Measurements from ENCODE around the gene FAM193B.
"Not testable (repeated sequence)": the region's sequence is repeated elsewhere in the genome, so short reads cannot be mapped to it uniquely, and the experiment has no call there.

Gene FAM193B

GRCh38 chr5:177576169-177576568 lies 21.8 kb upstream of the FAM193B start:
- DNase-seq (ENCODE audit: low spot score): no peak

GRCh38 chr5:177575488-177575887 lies 21.1 kb upstream of the FAM193B start:
- DNase-seq (ENCODE audit: low spot score): no peak

- no peak for DNase-seq (ENCODE audit: low spot score)
Measured at GRCh38 chr5:177569894-177570293, 15.5 kb upstream of the FAM193B start.

- no peak for DNase-seq (ENCODE audit: low spot score)
Measured at GRCh38 chr5:177568326-177568725, 14.0 kb upstream of the FAM193B start.

GRCh38 chr5:177565046-177565445 lies 10.7 kb upstream of the FAM193B start:
- DNase-seq (ENCODE audit: low spot score): no peak

- not testable (repeated sequence) for DNase-seq (ENCODE audit: low spot score)
Measured at GRCh38 chr5:177559446-177559941, 5.1 kb upstream of the FAM193B start.

GRCh38 chr5:177557796-177558195 lies 3.4 kb upstream of the FAM193B start:
- no peak for DNase-seq (ENCODE audit: low spot score)

GRCh38 chr5:177557041-177557647 lies 2.8 kb upstream of the FAM193B start:
- peak; percentile 31 for DNase-seq (ENCODE audit: low spot score)

GRCh38 chr5:177555665-177556064 lies 1.3 kb upstream of the FAM193B start:
- no peak for DNase-seq (ENCODE audit: low spot score)

GRCh38 chr5:177555228-177555627 lies 865 bp upstream of the FAM193B start:
- no peak for DNase-seq (ENCODE audit: low spot score)

- peak; percentile 13 for DNase-seq (ENCODE audit: low spot score)
Measured at GRCh38 chr5:177553671-177554429, 513 bp downstream of the FAM193B start.

- no peak for DNase-seq (ENCODE audit: low spot score)
Measured at GRCh38 chr5:177552839-177553455, 1.4 kb downstream of the FAM193B start.

- DNase-seq (ENCODE audit: low spot score): no peak
Measured at GRCh38 chr5:177550122-177550521, 4.2 kb downstream of the FAM193B start.

GRCh38 chr5:177548495-177548894 lies 5.9 kb downstream of the FAM193B start:
- no peak for DNase-seq (ENCODE audit: low spot score)

GRCh38 chr5:177547736-177548135 lies 6.6 kb downstream of the FAM193B start:
- DNase-seq (ENCODE audit: low spot score): no peak

GRCh38 chr5:177546258-177546741 lies 8.1 kb downstream of the FAM193B start:
- no peak for DNase-seq (ENCODE audit: low spot score)

- DNase-seq (ENCODE audit: low spot score): no peak
Measured at GRCh38 chr5:177545487-177546257, 8.7 kb downstream of the FAM193B start.

- DNase-seq (ENCODE audit: low spot score): no peak
Measured at GRCh38 chr5:177542816-177543465, 11.4 kb downstream of the FAM193B start.

- no peak for DNase-seq (ENCODE audit: low spot score)
Measured at GRCh38 chr5:177540438-177540837, 13.9 kb downstream of the FAM193B start.

- DNase-seq (ENCODE audit: low spot score): no peak
Measured at GRCh38 chr5:177539411-177539810, 15.0 kb downstream of the FAM193B start.

GRCh38 chr5:177538876-177539275 lies 15.5 kb downstream of the FAM193B start:
- no peak for DNase-seq (ENCODE audit: low spot score)

All from CD4-positive, alpha-beta T cell treated with Interleukin-15 for 4 hours (primary cell).